ENCODE measurements around the gene INTS6.
A peak's percentile ranks its signal among the peaks of the same experiment; 100 is the strongest.

Gene INTS6

DNA sequence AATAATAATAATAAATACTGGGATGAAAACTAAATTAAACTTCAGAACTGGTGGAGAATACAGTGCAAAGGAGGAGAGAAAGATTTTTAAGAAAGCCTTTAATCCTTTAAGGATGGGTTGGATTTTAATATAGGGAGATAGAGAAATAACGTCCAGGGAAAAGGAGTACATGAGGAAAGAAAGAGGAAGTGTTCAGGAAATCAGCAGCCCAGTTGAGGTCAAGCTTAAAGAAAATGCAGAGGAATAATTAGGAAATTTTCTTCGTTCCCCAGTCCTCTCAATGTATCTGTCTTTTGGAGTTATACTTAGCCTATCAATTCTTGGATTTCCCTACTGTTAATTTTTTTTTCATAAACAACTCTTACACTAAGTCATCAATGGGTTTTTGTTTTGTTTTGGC lies 47.7 kb downstream of the INTS6 start:
- TF ChIP-seq Cebpa-rat (IDR thresholded peaks at IDR 0.05), result no peak

DNA sequence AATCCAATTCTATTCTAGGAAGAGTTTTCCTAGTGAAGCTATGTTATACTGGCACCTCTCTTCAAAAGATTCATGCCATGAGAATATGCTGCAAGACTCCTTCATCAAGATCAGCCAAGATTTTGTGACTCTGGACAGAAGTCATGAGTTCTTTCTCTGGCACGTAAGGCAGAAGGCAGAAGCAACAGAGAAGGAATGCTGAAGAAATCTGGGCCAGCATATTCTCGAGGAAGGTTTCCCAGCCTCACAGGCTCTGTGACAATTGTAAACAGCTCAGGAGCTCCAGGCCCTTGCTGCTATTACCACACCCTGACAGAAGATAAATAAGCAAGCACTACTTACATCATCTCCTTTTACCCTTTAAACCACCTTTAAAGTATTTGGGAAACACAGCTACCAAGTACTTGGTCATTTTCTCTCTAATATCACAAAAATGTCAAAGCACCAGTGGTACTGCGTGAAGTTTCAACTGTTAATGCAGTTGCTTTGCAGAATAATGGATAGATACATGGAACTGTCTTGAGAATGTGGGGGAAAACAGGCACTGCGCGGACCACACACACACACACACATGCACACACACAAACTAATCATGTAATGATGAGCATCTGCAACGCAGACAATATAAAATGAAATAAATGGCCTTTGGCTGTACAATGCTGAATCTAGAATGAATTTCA lies 55.4 kb downstream of the INTS6 start:
- Histone ChIP-seq H4K20me1 (peaks cover 11 to 97% (median 71%) of the 10 kb centered on the region in 11 experiments; a peak in 19 of 22 replicates), H3K4me1 (peaks cover 0 to 25% (median 20%) of the 10 kb centered on the region in 10 experiments; a peak in 16 of 20 replicates), H3K4me3 (no peak overlapping the region), H3K9me3 (replicated peaks in 1 of 11) (peaks cover 0 to 13% (median 0%) of the 10 kb centered on the region in 11 experiments; a peak in 1 of 22 replicates), H3K36me3 (peaks cover 37 to 88% (median 60%) of the 10 kb centered on the region in 11 experiments), H3K4me2 (peak overlapping the region in 6 of 11 experiments; percentile 2 to 43 (median 27); a peak in 9 of 22 replicates), H3K27ac (peak overlapping the region in 4 of 11 experiments; percentile 4 to 46 (median 20); a peak in 4 of 22 replicates), H3K9ac (no peak overlapping the region), H3K27me3 (no peaks in the 10 kb centered on the region)
- TF ChIP-seq Cebpa-rat (IDR thresholded peaks at IDR 0.05), result no peak

More for the DNA sequence above, 47.7 kb downstream of the INTS6 start:
- H3K9ac ChIP-seq, result no peak overlapping the region
- peak overlapping the region in 6 of 11 experiments; percentile 0 to 57 (median 23); a peak in 8 of 22 replicates for H3K4me2 ChIP-seq
- peaks cover 0 to 35% (median 10%) of the 10 kb centered on the region in 10 experiments; a peak in 12 of 20 replicates for H3K4me1 ChIP-seq
- H3K27me3 ChIP-seq, result no peaks in the 10 kb centered on the region
- H3K4me3 ChIP-seq, result no peak overlapping the region
- no peak overlapping the region; a peak in 1 of 22 replicates for H3K27ac ChIP-seq
- peaks cover 0 to 93% (median 68%) of the 10 kb centered on the region in 11 experiments; a peak in 19 of 22 replicates for H4K20me1 ChIP-seq
- H3K9me3 ChIP-seq (replicated peaks in 1 of 11), result 0 out of 22 replicates have a peak, but pooled peaks cover 0 to 10% (median 0%) of the 10 kb centered on the region in 11 experiments
- H3K36me3 ChIP-seq, result peaks cover 42 to 100% (median 77%) of the 10 kb centered on the region in 11 experiments; a peak in 21 of 22 replicates

DNA sequence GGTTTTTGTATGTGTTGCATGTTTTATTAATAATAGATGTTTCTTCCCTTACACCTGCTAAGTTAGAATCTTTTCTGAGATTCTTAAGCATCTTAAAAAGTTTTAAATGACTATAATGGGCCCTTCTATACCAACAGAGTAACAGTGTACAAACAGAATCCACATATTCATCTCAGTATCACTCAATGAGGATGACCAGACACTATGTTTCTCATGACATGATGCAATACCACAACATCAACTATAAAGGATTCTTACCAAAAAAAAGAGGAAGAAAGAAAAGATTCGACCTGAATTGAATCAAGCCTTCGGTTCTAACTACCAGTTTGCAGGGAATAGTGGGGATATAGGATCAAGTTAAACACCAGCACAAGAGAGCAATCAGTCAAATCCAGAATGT lies 56.5 kb downstream of the INTS6 start:
- H3K36me3 ChIP-seq, result peaks cover 39 to 89% (median 66%) of the 10 kb centered on the region in 11 experiments
- peak overlapping the region in 5 of 11 experiments; percentile 1 to 39 (median 20); a peak in 6 of 22 replicates for H3K27ac ChIP-seq
- H3K4me2 ChIP-seq, result peak overlapping the region in 8 of 11 experiments; percentile 8 to 47 (median 26); a peak in 9 of 22 replicates
- no peaks in the 10 kb centered on the region for H3K27me3 ChIP-seq
- TF ChIP-seq Cebpa-rat (IDR thresholded peaks at IDR 0.05), result peak in 3 of 11 experiments; percentile 17 to 87 (median 83); a peak in 6 of 22 replicates
- no peak overlapping the region for H3K9ac ChIP-seq
- H3K4me1 ChIP-seq, result peaks cover 0 to 25% (median 20%) of the 10 kb centered on the region in 10 experiments; a peak in 16 of 20 replicates
- H3K4me3 ChIP-seq, result no peak overlapping the region
- peaks cover 0 to 13% (median 0%) of the 10 kb centered on the region in 11 experiments; a peak in 1 of 22 replicates for H3K9me3 ChIP-seq (replicated peaks in 1 of 11)
- H4K20me1 ChIP-seq, result peaks cover 11 to 97% (median 73%) of the 10 kb centered on the region in 11 experiments; a peak in 19 of 22 replicates

DNA sequence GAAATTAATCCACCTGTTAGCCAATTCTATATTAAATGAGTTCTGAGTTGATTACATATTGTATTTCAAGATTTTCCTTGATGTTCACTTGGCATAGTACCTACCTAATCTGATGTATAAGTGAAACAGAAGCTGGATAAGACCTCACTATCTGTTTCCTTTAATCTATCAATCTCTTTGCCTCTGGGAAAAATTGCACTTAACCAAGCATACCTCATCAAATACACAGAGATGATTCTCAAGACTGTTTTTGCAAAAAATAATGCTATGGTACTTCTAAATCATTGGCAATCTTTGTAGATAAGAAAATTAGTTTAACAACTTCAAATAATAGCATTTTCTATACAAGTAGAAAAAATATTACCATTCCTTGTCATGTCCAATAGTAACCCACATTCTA lies 58.1 kb downstream of the INTS6 start:
- peaks cover 31 to 85% (median 58%) of the 10 kb centered on the region in 11 experiments for H3K36me3 ChIP-seq
- H3K27ac ChIP-seq, result no peak overlapping the region
- H3K9ac ChIP-seq, result no peak overlapping the region
- H3K4me2 ChIP-seq, result no peak overlapping the region
- peaks cover 0 to 7% (median 0%) of the 10 kb centered on the region in 11 experiments; a peak in 1 of 22 replicates for H3K9me3 ChIP-seq (replicated peaks in 1 of 11)
- H3K4me1 ChIP-seq, result peaks cover 0 to 25% (median 20%) of the 10 kb centered on the region in 10 experiments; a peak in 16 of 20 replicates
- no peaks in the 10 kb centered on the region for H3K27me3 ChIP-seq
- no peak overlapping the region for H3K4me3 ChIP-seq
- no peak for TF ChIP-seq Cebpa-rat (IDR thresholded peaks at IDR 0.05)
- H4K20me1 ChIP-seq, result peaks cover 11 to 92% (median 65%) of the 10 kb centered on the region in 11 experiments; a peak in 19 of 22 replicates

DNA sequence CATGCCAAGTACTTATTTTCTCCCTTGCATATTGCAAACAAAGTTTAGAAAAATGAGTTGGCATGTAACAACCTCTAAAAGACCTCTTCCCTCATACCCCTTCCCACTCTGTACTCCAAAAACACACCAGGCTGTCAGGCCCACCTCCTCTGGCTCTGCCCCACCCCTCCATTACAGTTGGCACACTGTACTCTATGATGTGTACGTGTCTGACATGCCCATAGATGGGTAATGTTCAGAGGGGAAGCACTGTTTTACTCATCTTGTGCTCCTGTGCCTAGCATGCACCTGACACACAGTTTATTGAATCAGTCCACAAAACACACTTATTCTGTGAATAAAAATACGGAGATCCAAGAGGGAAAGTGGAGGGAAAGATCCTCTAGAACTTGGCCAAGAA lies 67.7 kb downstream of the INTS6 start:
- Histone ChIP-seq H3K27ac (no peak overlapping the region), H3K4me3 (no peak overlapping the region), H3K4me2 (no peak overlapping the region), H3K9ac (no peak overlapping the region), H3K9me3 (replicated peaks in 1 of 11) (no peaks in the 10 kb centered on the region), H3K36me3 (peaks cover 48 to 98% (median 91%) of the 10 kb centered on the region in 11 experiments), H3K4me1 (no peaks in the 10 kb centered on the region), H4K20me1 (peaks cover 0 to 63% (median 14%) of the 10 kb centered on the region in 11 experiments; a peak in 13 of 22 replicates), H3K27me3 (no peaks in the 10 kb centered on the region)
- no peak for TF ChIP-seq Cebpa-rat (IDR thresholded peaks at IDR 0.05)

DNA sequence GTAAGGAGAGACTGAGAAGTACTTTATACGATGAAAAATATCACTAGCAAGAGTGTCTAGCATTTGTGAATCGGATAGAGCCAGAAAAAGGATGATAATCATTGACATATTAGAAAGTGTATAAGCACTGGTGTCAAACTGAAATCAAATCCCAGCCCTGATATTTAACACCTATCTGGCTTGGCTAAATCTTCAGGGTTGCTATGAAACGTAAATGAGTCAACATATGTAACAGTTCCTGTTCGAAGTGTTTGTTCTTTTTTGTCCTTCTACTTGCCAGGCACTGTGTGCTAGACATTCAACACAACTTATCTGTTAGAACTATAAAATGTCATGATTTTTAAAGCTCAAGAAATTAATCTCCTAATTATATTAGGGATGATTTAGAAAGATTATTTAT lies 72.6 kb downstream of the INTS6 start:
- no peak overlapping the region for H3K9ac ChIP-seq
- H3K4me3 ChIP-seq, result no peak overlapping the region
- peaks cover 0 to 26% (median 6%) of the 10 kb centered on the region in 11 experiments; a peak in 13 of 22 replicates for H4K20me1 ChIP-seq
- H3K27ac ChIP-seq, result no peak overlapping the region
- peaks cover 82 to 100% (median 95%) of the 10 kb centered on the region in 11 experiments for H3K36me3 ChIP-seq
- no peak for TF ChIP-seq Cebpa-rat (IDR thresholded peaks at IDR 0.05)
- no peaks in the 10 kb centered on the region for H3K4me1 ChIP-seq
- no peaks in the 10 kb centered on the region for H3K9me3 ChIP-seq (replicated peaks in 1 of 11)
- H3K27me3 ChIP-seq, result no peaks in the 10 kb centered on the region
- H3K4me2 ChIP-seq, result no peak overlapping the region

DNA sequence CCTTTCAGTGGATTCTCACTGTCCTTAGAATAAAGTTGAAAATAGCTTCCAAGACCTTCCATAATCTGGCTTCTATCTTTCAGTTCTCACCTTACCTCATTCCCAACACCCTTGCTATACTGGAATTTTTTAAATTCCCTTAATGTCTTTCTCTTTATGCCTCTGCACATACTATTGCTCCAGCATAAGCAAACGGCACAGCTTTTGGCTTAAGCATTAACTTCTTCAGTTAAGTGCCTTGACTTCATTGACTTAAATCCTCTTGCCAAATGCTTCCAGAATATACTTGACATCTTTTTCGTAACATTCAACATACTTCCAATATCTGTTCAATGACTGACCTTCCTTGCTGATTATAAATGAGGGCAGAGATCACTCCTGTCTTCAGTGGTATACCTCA lies 79.4 kb downstream of the INTS6 start:
- H3K4me3 ChIP-seq, result no peak overlapping the region
- H3K27me3 ChIP-seq, result no peaks in the 10 kb centered on the region
- H3K9me3 ChIP-seq (replicated peaks in 1 of 11), result no peaks in the 10 kb centered on the region
- peaks cover 96 to 100% (median 99%) of the 10 kb centered on the region in 11 experiments for H3K36me3 ChIP-seq
- H3K9ac ChIP-seq, result no peak overlapping the region
- TF ChIP-seq Cebpa-rat (IDR thresholded peaks at IDR 0.05), result no peak
- H3K4me2 ChIP-seq, result no peak overlapping the region
- H3K4me1 ChIP-seq, result peaks cover 0 to 9% (median 0%) of the 10 kb centered on the region in 10 experiments; a peak in 2 of 20 replicates
- no peak overlapping the region for H3K27ac ChIP-seq
- peaks cover 0 to 36% (median 16%) of the 10 kb centered on the region in 11 experiments; a peak in 14 of 22 replicates for H4K20me1 ChIP-seq

DNA sequence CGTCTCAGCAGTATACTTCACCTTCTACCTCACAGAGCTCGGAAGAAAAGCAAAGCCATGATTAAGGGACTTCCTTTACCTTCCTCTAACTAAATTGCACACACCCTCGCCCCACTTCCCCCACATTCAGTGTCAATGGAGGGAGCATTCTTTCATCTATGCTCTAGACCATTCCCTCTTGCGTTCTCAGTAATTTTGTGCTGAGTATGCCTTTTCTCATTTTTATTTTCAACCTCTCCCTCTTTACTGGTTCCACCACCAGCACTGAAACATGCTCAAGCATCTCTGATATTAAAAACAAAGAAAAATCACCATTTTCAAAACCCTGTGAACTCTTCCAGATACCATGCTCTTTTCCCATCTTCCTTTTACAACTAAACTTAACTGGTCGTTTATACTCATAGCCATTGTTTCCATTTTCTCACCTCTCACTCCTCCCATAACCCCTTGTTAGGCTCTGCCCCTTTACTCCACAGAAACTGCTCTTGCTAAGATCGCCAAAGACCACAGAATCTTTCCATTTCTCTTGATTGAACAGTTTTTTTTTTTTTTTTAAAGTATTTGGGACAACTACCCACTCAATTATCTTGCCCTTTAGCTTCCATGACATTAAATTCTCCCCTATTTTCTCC lies 81.0 kb downstream of the INTS6 start:
- Histone ChIP-seq H4K20me1 (peaks cover 0 to 37% (median 16%) of the 10 kb centered on the region in 11 experiments; a peak in 14 of 22 replicates), H3K27ac (no peak overlapping the region), H3K9me3 (replicated peaks in 1 of 11) (no peaks in the 10 kb centered on the region), H3K4me2 (no peak overlapping the region), H3K4me3 (no peak overlapping the region), H3K9ac (no peak overlapping the region), H3K27me3 (no peaks in the 10 kb centered on the region), H3K4me1 (peaks cover 0 to 9% (median 0%) of the 10 kb centered on the region in 10 experiments; a peak in 2 of 20 replicates), H3K36me3 (peaks cover 95 to 100% (median 99%) of the 10 kb centered on the region in 11 experiments)
- no peak for TF ChIP-seq Cebpa-rat (IDR thresholded peaks at IDR 0.05)

Measured in BLaER1 treated with 17β-estradiol and CSF1 and Interleukin-3, amounts not matched to agents 10 nM and 100 nM (cell line).